Cardiac ventricle fibroblast (primary cell): Measurements from ENCODE around the gene CBARP. TPM values are rescaled to one million over a fixed set of nuclear protein-coding genes. Genes with fewer than 3 reads are reported as not detected.

ENCODE experiments used
- total RNA-seq: library from RNA; depleted of rRNA; stranded (reverse); fragments of >200 nt; gene quantifications from 2 replicates; pipeline ENCODE4 v1.2.3, GENCODE V29; 2015

The CBARP gene, protein sequence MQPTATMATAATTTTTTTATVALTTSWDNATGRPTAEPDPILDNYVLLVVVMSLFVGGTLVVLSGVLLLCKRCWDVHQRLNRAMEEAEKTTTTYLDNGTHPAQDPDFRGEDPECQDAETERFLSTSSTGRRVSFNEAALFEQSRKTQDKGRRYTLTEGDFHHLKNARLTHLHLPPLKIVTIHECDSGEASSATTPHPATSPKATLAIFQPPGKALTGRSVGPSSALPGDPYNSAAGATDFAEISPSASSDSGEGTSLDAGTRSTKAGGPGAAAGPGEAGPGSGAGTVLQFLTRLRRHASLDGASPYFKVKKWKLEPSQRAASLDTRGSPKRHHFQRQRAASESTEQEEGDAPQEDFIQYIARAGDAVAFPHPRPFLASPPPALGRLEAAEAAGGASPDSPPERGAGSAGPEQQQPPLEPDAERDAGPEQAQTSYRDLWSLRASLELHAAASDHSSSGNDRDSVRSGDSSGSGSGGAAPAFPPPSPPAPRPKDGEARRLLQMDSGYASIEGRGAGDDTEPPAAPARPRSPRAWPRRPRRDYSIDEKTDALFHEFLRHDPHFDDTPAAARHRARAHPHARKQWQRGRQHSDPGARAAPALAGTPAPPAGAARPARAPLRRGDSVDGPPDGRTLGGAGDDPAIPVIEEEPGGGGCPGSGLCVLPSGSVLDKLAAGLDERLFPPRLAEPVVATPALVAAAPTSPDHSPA
- total RNA-seq = 1.4 and 2.3 TPM in 2 replicates

GRCh38 chr19:1237754-1238368, at the start of gene CBARP:
TSS of gene CBARP (minus strand) at chr19:1238005. CDS start at chr19:1236100, 1,905 bp downstream.

DNA sequence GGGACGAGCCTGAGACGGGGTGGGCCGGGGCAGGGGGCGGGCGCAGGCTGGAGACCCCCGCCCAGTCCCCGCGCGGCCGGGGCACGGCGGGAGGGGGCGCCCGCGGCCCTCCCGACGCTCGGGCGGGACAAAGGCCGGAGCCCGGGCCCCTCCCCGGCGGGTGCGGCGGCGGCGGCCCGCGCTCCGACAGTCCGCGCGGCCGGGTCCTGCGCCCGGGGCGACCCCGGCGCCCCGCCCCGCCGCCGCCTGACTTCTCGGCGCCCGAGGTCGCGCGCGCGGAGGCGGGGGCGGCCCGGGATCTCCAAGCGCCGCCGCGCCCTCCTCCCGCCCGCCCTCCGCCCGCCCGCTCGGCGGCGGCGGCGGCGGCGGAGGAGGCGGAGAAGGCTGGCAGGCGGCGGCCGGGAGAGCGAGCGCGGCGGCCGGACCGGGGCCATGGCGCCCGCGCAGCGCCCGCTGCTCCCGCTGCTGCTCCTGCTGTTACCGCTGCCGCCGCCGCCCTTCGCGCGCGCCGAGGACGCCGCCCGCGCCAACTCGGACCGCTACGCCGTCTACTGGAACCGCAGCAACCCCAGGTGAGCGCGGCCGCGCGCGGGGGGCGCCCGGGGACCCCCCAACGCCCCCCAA, 48.0 kb upstream of the CBARP start, which contains the start of gene EFNA2:
EFNA2 (plus strand) TSS at position 137 of the 624 bp plus-strand sequence; CDS start at position 433, 296 bp downstream.

GRCh38 chr19:1275260-1275975, 37.6 kb upstream of the CBARP start, which contains the start of gene FAM174C:
TSS of gene FAM174C (plus strand) at chr19:1275530. CDS start at chr19:1275550, 20 bp downstream.

DNA sequence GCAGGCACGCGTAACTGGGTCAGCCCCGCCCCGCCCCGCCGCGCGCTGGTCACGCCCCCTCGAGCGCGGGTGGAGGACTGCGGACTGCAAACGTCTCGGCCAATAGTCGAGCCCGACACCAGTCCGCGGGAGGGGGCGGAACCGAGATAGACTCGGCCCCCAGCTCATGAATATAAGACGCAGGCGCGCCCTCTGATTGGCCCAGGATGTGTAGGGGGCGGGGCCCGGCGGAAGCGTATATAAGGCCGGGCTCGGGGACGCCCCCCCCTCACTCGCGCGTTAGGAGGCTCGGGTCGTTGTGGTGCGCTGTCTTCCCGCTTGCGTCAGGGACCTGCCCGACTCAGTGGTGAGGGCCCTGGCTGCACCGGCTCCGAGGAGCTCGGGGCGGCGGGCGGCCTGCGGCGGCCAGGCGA, 31.3 kb upstream of the CBARP start, which contains the start of gene CIRBP:
CIRBP (plus strand) TSS at position 268 of the 413 bp plus-strand sequence. CDS start 1,602 bp downstream, outside the sequence.

GRCh38 chr19:1248139-1248785, 10.5 kb upstream of the CBARP start, which contains the start of gene MIDN:
TSS of gene MIDN (plus strand) at chr19:1248583. CDS start at chr19:1250297, 1,714 bp downstream.

GRCh38 chr19:1241417-1242095, 3.8 kb upstream of the CBARP start, which contains the start of gene ATP5F1D:
TSS of gene ATP5F1D (plus strand) at chr19:1241751. CDS start at chr19:1241851, 100 bp downstream.

DNA sequence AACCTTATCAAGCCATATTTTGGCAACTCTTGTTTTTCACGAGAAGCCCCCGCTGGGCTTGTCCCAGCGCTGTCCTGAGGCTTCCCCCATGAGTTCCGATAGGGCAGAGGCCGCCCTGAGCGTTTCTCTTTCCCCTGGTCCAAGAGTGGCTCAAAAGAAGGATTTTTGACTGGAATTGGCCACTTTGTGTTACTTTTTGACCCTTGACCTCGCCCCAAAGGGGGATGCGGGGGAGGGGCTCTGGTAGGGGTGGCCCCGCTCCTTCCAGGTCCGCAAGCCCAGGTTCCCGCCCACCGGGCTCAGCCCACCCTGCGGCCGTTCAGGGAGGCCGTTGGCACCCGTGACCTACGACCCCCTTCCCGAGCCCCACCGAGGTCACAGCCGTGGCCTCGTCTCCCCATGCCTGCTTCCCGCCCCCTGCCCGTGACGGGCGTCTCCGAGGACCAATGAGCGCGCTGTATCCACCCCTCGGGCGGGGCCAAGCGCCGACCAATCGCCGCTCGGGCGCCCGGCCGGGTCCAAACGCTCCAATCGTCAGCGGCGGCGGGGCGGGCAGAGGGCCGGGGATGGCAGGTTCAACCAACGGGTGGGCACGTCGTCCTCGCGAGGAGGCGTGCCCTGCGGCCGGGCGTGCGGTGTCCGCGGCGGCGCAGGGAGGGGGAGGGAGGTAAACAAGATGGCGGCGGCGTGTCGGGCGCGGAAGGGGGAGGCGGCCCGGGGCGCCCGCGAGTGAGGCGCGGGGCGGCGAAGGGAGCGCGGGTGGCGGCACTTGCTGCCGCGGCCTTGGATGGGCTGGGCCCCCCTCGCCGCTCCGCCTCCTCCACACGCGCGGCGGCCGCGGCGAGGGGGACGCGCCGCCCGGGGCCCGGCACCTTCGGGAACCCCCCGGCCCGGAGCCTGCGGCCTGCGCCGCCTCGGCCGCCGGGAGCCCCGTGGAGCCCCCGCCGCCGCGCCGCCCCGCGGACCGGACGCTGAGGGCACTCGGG, 32.4 kb downstream of the CBARP start, which contains the start of gene STK11:
STK11 (plus strand) TSS at position 665 of the 986 bp plus-strand sequence. CDS start 1,136 bp downstream, outside the sequence.

Other genes starting within 250 kb of the CBARP start
- gene GRIN3B, start 237.6 kb downstream of the CBARP start, total RNA-seq = 0.88 and 1.2 TPM in 2 replicates
- gene TMEM259, start 216.9 kb downstream of the CBARP start, total RNA-seq = 99.7 and 104 TPM in 2 replicates
- gene RNU6-2, start 216.5 kb downstream of the CBARP start, total RNA-seq = not detected in 2 replicates
- gene CNN2, start 211.4 kb downstream of the CBARP start, total RNA-seq = 149 and 154 TPM in 2 replicates
- gene ABCA7, start 197.9 kb downstream of the CBARP start, total RNA-seq = 2.7 and 3.6 TPM in 2 replicates
- 0.37 and 0.39 TPM in 2 replicates for gene ARHGAP45, start 170.8 kb downstream of the CBARP start, total RNA-seq
- 191 and 315 TPM in 2 replicates for gene POLR2E, start 142.6 kb downstream of the CBARP start, total RNA-seq
- 470 and 535 TPM in 2 replicates for gene GPX4, start 134.0 kb downstream of the CBARP start, total RNA-seq
- 37.6 and 40.9 TPM in 2 replicates for gene SBNO2, start 63.7 kb downstream of the CBARP start, total RNA-seq
- 47.5 and 52.5 TPM in 2 replicates for gene STK11, start 32.2 kb downstream of the CBARP start, total RNA-seq
- 89.8 and 122 TPM in 2 replicates for gene ATP5F1D, start 3.7 kb upstream of the CBARP start, total RNA-seq
- gene MIDN, start 10.6 kb upstream of the CBARP start, total RNA-seq = 46.7 and 59.6 TPM in 2 replicates
- 265 and 335 TPM in 2 replicates for gene CIRBP, start 31.3 kb upstream of the CBARP start, total RNA-seq
- gene FAM174C, start 37.5 kb upstream of the CBARP start, total RNA-seq = 52.9 and 54.6 TPM in 2 replicates
- gene EFNA2, start 47.9 kb upstream of the CBARP start, total RNA-seq = not detected in 2 replicates
- gene NDUFS7, start 145.9 kb upstream of the CBARP start, total RNA-seq = 89.5 and 111 TPM in 2 replicates
- 43.7 and 45.7 TPM in 2 replicates for gene GAMT, start 163.5 kb upstream of the CBARP start, total RNA-seq
- 19.4 and 21.3 TPM in 2 replicates for gene DAZAP1, start 169.6 kb upstream of the CBARP start, total RNA-seq
- gene RPS15, start 200.4 kb upstream of the CBARP start, total RNA-seq = 2,634 and 2,972 TPM in 2 replicates
- gene APC2, start 212.1 kb upstream of the CBARP start, total RNA-seq = 0.12 and 0.20 TPM in 2 replicates
- gene C19orf25, start 241.2 kb upstream of the CBARP start, total RNA-seq = 17.7 and 25.0 TPM in 2 replicates